ENCODE results near the gene NUB1.

NUB1 gene

DNA sequence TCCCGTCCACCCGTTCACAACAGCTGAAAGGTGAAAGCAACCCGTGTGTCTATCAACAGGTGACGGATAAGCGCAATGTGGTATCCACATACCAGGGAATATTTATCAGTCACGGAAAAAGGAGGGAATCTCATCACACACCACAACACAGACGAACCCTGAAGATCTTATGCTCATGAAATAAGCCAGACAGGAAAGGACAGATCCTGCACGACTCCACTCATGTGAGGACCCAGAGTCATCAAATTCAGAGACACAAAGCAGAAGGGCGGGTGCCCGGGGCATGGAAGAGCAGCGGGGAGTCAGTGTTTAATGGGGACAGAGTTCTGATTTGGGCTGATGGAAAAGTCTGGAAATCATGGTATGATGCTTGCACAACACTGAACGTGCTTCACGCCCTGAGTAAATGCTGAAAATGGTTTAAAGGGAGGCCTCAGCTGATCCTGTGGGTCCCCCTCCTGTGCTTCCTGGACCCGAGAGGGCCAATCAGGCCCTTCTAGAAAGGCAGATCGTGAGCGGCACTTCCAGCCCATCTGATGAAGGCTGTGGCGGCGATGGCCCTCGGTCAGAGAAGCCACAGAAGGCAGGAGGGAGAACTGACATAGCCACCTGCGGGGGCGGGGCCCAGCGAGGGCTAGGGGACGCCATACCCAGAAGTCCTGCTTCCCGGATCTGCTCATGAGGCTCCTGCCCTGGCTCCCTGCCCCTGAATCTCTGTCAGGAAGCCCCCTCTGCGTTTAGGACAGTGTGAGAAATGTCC, 49.2 kb downstream of the NUB1 start:
- TF ChIP-seq GATA2 (IDR thresholded peaks at IDR 0.05; ENCODE audit: low read depth, low read length) (no peak), GATA3 (IDR thresholded peaks at IDR 0.05; ENCODE audit: low read depth, low read length) (no peak)

DNA sequence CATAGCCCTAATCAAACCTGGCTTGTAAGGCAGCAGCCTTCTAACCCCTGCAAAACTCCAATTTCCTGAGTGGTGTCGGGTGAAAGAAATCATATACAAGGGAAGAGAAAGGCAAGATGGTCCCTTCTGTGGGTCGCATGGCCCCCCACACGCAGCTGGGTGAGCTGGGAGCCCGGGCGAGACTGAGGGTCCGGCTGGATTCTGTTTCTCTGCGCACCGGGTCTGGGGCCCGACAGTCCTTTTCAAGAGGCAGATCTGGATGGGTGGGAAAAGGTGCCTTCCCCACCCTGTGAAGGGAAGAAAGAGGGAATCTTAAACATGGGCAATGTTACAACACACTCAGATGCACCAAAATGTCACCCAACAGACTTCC, 49.7 kb downstream of the NUB1 start:
- TF ChIP-seq GATA3 (IDR thresholded peaks at IDR 0.05; ENCODE audit: low read depth, low read length), result no peak

DNA sequence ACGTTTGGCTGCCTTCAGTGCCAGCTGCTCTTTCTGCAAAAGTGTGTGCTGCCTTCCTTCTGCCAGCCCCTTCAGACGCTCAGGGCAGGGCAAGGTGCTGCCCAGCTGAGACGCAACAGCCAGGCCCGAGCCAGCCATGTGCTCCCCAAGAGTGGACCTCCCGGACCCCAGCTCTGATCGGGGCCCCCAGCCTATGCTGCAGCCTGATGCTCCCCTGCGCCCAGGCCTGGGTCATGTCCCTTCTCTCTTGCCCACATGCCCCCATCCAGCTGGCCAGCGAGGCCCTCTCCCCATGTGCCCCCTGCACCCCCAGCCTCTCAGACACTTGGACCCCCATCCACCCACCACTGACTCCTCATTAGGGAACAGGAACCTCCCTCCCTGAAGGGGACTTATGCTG, 50.4 kb downstream of the NUB1 start:
- no peak for TF ChIP-seq GATA3 (IDR thresholded peaks at IDR 0.05; ENCODE audit: low read depth, low read length)
- no peak for TF ChIP-seq GATA2 (IDR thresholded peaks at IDR 0.05; ENCODE audit: low read depth, low read length)

DNA sequence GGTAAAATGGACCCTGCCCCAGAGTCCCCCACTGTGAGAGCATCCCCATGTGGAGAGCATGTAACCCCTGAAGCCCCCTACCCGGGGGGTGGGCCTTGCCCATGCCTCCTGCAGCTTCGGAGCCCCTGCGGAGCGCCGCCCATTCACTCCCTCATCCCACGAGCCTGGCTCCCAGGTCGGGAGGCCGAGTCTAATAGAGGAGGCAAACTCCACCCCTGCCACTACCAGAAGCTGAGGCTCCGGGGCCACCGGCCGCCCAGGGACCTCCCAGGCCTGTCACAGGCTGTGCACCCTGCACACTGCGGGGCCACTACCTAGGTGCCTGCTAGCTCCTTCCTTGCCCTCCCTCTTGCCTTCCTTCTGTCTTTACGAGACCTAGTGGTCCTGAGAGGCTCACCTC, 50.8 kb downstream of the NUB1 start:
- no peak for TF ChIP-seq GATA2 (IDR thresholded peaks at IDR 0.05; ENCODE audit: low read depth, low read length)

DNA sequence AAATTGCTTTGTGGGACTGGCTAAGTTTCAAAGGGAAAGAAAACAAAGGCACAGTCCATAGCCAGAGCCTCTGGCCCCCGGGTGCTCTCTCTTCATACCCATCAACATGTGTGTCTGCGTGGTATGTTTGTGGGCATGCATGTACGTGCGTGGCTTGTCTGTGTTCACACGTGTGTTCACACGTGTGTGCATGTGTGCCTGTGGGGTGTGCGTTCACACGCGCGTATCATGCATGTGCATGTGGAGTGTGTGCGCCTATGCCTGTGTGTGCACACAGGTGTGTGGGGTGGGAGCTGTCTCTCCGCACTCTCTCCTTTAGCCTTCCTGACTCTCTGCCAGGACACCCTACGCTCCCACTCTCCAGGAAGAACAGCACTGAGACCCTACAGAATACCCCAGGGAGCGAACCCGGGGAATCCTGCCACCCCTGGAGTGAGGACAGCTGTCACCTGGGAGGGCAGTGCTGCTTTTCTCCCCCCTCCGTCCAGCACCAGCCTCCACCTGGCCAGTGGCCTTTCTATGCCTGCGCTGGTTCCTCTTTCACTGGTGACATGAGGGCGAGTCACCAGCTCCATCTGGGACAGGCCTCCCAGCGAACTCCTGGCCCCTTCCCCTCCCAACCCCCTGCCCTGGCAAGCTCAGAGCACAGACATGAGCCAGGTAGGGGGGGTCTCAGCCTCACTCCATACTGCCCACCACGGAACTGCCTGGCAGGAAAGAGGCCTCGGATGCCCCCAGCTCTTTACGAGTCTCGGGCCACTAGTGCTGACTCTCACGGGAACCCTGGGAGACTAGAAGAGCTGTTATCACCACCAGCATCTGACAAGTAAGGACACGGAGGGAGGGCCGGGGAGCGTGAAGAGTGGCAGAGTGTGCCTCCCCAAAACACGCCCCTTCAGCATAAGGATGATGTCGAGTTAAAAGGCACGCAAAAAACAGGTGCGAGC, 51.7 kb downstream of the NUB1 start:
- TF ChIP-seq GATA3 (IDR thresholded peaks at IDR 0.05; ENCODE audit: low read depth, low read length) (no peak), GATA2 (IDR thresholded peaks at IDR 0.05; ENCODE audit: low read depth, low read length) (no peak)

DNA sequence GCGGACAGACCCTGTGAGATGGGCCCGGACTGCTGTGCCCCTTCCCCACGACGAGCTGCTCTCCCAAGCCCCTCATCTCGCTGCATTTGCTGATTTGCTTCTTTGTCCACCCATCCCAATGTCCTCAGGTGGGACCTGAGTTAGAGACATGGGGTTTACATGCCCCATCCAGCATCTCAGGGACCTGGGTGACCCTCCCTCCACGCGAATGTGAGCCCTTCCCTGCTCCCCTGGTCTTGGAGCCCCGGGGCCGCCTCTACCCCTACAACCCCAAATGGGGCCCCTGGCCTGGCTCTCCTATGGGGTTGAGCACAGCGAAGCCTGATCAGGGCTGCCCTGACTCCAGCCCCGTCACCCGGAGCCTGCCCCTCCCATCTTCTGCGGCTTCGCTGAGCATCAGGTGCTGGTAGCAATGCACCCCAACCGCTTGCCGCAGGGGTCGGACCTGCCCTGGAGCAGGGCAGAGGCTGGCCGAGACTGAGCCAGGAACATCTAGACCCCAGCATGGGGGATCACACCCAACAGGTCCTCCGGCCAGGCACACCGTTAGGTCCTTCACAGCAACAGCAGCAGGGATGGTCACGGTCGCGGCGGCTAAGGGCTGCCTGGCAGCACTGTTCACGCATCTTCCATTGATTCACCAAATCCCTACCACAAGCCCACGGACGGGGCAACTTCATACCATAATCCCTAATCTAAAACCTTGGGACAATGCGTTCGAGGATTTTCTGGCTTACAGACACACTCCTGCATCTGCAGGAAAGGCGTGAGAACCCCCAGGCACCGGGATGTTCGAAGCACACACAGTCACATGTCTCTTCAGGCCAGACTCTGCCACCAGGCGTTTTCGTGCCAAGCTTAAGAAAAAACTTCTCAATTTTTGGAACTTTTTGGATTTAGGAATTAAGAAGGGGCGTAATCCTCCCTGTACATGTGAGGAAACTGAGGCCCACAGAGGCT, 52.7 kb downstream of the NUB1 start:
- TF ChIP-seq GATA3 (IDR thresholded peaks at IDR 0.05; ENCODE audit: low read depth, low read length) (no peak), GATA2 (IDR thresholded peaks at IDR 0.05; ENCODE audit: low read depth, low read length) (no peak)

DNA sequence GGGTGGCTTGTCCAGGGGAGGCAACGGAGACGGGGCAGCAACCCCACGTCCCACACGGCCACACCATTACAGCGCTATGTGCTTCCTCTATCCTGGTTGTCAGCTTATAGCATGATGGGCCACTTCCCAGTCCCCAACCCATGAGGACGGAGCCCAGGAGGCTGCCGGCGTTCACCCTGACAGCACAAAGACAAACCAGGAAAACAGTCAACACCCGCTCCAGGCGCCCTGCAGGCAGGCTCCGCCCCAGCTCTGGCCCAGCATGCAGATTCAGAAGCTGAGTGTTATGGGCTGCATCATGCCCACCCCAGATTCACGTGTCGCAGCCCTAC, 53.4 kb downstream of the NUB1 start:
- TF ChIP-seq GATA3 (IDR thresholded peaks at IDR 0.05; ENCODE audit: low read depth, low read length) (no peak), GATA2 (IDR thresholded peaks at IDR 0.05; ENCODE audit: low read depth, low read length) (no peak)

DNA sequence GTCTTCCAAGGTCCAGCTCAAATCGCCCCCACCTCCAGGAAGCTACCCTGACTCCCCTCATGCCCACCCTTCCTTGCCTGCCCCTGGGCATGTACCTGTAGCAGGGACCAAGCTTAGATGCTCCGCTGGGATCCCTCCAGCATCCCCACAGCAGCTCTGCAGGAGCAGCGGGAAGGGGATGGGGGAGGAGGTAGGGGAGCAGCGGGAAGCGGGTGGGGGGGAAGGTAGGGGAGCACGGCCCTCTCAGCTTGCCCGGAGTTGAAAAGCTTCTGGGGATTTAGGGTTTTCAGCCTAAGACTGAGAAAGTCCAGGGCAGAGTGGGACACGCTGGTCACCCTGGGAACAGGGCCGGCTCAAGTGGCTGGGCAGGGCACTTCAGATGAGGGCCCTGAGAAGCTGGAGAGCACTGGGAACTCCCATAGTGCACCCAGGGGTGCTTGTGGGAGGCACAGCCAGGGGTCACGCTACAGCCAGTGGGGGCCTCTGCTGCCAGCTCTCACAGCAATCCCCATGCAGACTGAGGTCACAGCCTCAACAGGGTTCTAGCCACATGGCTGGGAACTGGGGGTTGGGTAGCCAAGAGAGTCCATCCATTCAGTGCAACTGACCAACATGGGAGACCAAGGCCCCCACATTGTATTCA, 54.8 kb downstream of the NUB1 start:
- TF ChIP-seq GATA2 (IDR thresholded peaks at IDR 0.05; ENCODE audit: low read depth, low read length) (no peak), GATA3 (IDR thresholded peaks at IDR 0.05; ENCODE audit: low read depth, low read length) (no peak)

DNA sequence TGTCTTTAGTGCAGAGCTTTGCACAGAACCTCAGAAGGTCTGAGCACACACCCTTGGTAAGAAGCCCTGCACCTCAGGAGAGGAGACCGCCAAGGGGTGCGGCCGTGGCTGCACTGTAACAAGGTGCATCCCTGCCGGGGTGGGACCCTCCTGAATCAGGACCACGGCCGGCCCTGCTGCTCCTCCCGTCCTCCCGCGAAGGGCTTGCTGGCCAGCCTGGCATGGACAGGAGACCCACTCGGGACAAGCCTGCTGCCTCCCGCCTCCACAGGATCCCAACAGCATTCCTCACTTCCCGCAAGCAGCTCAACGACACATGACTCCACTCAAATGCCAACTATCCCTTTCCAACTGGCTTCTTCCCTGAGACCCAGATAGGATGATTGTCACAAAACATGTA, 55.4 kb downstream of the NUB1 start:
- no peak for TF ChIP-seq GATA3 (IDR thresholded peaks at IDR 0.05; ENCODE audit: low read depth, low read length)
- TF ChIP-seq GATA2 (IDR thresholded peaks at IDR 0.05; ENCODE audit: low read depth, low read length), result no peak

DNA sequence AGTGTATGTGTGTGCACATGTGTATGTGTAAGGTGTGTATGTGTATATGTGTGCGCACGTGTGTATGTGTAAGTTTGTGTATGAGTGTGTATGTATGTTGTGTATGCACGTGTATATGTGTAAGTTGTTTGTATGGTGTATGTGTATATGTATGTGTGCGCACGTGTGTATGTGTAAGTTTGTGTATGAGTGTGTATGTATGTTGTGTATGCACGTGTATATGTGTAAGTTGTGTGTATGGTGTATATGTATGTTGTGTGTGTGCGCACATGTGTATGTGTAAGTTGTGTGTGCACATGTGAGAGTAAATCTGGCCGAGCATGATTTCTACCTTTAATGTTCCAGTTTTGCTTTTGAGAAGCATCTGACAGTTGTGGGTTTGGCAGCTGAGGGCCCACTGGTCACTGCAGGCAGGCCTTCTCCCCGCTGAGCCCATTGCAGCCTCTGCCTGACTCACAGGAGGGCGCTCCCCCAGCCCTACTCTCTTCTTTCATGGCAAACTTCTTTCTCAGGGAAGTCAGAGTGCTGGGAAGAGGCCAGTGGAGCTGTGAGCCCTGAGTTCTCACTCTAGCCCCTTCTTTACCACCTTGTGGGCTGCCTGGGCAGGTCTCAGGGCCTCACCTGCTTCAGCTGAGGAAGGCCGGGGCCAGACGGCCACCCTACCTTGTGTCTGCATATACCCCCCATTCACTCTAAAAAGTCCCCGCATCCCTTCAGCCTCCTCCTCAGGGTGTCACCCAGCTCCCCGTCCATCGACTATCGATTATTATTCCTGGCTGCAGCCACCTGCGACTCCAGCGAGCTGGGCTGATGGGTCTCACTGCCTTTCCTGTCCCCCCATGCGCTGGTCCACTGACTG, 57.1 kb downstream of the NUB1 start:
- no peak for TF ChIP-seq GATA3 (IDR thresholded peaks at IDR 0.05; ENCODE audit: low read depth, low read length)
- TF ChIP-seq GATA2 (IDR thresholded peaks at IDR 0.05; ENCODE audit: low read depth, low read length), result no peak

DNA sequence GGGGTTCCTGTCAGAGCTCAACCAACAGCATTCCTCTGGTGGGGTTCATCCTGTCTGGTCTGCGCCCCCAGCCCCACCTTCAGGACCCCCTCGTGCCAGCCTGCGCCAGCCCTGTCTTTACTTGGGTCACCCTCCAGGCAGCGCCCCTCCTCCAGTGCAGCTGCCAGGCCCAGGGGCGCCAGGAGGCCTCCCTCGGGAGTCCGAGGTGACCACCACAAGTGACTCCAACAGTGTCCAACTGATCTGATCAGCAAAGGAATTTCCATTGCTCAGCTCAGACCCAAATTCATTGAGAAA, 57.6 kb downstream of the NUB1 start:
- no peak for TF ChIP-seq GATA2 (IDR thresholded peaks at IDR 0.05; ENCODE audit: low read depth, low read length)
- TF ChIP-seq GATA3 (IDR thresholded peaks at IDR 0.05; ENCODE audit: low read depth, low read length), result no peak

DNA sequence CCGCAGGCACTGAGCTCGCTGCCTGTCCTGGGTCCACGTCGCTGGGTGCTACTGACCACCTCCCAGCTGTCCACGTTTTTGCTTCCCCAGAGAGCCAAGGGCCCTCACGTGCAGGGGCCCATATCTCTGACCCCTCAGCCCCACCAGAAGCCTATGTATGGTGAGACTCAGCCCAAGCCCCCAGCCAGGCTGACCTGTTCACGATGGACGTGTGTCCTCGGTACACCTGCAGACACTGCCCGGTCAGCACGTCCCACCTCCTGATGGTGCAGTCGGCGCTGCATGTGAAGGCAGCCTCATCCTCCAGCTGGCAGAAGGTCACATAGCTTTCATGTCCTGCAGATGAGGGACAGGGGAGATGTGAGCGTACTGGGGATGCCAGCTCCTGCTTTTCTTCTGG, 58.3 kb downstream of the NUB1 start:
- TF ChIP-seq GATA2 (IDR thresholded peaks at IDR 0.05; ENCODE audit: low read depth, low read length) (no peak), GATA3 (IDR thresholded peaks at IDR 0.05; ENCODE audit: low read depth, low read length) (no peak)
